HG02884 (cell line): Measurements from ENCODE around the gene UBTF.

Experiments used
- ATAC-seq: cut with Tn5 transposase; IDR thresholded peaks from one replicate; pipeline ENCODE4 v1.9.1; 2021; ENCODE audit warnings: mild to moderate bottlenecking, moderate library complexity; ENCODE audit not compliant: unreplicated experiment

UBTF gene

DNA sequence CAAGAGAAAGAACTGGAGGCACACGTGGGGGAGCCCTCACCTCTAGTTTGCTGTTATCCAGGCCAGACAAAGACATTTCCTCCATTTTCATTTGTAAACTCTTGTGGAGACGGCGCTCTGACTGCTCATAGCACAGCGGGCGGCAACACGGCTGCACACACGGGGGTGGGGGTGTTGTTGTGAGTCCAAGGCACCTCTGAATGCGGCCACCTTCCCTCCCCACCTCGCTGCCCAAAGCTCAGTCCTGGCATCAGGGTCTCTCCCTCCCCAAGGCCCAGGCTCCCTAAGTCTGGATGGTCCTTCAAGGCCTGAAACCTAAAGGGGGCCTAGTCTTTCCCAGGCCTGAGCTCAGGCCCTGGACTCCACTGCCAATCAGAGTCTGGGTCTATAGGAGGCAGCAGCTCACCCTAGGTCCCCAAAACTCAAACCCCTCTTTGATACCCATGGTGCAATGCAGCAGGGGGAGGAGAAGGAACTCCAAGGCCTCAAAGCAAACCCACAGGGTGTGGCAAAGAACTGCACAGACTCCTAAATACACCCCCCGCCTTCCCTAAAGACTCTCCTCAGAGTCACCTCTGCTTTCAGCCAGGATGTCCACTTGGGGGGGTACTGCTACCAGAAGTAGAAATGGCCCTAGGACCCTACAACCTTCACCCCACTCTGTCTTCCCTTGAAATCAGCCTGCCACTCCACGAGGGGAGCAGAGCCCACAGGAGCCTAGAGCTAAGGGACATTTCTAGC, 21.3 kb downstream of the UBTF start:
- ATAC-seq, result no peak

DNA sequence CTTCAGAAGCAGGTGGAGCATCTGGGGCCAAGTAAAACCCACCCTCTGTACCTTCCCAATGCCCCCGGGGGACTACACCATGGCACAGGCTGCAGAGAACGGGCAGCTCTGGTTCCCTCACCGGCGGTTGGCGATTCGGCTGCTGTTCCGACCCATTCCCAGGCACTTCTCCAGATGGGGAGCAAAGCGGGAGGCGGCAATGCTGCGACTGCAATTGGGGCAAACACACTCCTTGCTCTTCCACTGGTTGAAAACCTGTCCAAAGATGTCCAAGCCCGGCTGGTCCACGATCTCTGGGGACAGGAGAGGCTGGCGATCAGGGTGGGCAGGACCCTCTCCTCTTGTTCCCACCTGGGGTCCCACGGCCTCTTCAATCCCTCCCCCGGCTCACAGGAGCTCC, 22.4 kb downstream of the UBTF start:
- no peak for ATAC-seq

DNA sequence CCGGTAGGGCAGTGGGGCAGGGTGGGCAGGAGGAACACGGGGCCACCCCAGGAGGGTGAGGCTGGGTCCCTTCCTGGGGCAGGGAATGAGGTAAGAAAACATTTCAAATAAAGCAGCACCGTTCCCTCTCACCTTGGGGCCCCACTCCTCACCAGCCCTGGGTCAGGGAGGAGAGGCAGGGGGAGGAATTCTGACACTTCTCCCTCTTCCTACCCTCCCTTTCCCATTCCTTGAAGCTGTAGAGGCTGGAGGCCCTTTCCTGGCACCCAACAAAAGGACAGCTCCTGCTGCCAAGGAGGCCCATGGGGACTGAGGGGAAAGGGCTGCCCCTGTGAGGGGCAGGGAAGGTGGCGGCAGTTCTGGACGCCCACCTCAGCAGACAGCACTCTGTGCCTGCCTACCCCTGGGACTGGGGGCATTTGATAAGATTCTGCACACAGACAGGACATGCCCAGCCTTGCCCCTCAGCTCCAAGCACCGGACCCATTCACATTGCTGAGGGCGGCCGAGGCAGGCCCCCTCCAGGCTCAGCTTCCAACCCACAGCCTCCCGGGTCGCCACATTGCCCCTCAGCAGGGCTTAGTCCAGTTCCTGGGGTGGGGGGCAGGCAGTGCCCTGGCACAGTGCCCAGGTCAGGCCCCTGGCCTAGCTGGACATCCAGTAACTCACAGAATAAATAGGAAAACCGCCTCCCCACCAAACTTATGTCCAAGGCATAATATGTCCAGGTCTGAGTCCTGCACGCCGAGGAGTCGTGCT, 26.0 kb downstream of the UBTF start:
- no peak for ATAC-seq

DNA sequence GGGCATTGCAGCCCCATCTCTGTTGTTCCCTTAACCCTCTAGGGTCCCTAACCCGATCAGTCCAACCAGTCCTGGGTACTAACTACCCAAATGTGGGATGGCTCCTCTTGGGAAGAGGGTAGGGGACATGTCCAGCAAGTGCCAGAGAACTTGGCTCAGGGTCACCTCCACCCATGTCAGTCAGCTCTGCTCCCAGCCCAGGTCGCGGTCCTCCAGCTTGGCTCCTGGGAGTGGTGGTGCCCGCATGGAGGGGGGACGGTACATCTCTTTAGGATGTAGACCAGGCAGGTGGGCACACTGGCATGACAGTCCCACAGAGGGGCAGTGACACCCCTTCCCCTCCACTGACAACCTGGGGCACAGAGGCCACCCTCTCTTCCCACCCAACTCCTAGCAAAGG, 26.7 kb downstream of the UBTF start:
- no peak for ATAC-seq

DNA sequence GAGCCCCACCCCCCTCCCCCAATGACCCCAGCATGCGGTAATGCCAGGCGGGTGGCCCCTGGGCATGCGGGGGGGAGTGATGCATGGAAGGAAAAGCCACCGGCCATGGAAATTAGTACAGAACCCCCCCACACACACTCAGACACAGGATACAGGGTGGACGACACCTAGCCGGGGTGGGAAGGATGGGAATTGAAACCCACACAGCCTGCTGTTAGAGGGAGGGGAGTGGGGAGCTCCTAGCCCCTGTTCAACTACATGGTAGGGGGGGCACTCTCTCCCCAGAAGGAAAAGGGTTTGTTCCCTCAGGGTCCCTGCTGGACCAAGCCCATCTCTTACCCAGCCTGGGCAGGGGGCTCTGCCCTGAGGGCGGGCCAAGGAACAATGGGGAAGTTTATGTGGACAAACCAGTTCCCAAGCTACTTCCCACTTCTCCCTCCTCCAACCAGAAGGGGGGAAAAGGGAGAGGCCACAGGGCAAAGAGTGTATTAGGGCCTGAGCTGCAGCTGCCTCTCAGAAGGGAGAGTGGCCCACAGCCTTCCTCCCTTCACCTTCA, 27.5 kb downstream of the UBTF start:
- no peak for ATAC-seq

DNA sequence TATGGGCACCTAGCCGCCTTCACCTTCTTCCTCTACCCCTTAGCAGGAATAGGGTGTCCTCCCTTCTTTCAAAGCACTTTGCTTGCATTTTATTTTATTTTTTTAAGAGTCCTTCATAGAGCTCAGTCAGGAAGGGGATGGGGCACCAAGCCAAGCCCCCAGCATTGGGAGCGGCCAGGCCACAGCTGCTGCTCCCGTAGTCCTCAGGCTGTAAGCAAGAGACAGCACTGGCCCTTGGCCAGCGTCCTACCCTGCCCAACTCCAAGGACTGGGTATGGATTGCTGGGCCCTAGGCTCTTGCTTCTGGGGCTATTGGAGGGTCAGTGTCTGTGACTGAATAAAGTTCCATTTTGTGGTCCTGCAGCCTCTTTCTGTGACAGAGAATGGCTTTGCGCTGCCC, 28.1 kb downstream of the UBTF start:
- no peak for ATAC-seq

DNA sequence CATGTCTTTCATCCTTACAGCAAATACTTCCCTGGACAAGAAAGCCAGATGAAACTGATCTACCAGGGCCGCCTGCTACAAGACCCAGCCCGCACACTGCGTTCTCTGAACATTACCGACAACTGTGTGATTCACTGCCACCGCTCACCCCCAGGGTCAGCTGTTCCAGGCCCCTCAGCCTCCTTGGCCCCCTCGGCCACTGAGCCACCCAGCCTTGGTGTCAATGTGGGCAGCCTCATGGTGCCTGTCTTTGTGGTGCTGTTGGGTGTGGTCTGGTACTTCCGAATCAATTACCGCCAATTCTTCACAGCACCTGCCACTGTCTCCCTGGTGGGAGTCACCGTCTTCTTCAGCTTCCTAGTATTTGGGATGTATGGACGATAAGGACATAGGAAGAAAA, 29.0 kb downstream of the UBTF start:
- ATAC-seq, result no peak

DNA sequence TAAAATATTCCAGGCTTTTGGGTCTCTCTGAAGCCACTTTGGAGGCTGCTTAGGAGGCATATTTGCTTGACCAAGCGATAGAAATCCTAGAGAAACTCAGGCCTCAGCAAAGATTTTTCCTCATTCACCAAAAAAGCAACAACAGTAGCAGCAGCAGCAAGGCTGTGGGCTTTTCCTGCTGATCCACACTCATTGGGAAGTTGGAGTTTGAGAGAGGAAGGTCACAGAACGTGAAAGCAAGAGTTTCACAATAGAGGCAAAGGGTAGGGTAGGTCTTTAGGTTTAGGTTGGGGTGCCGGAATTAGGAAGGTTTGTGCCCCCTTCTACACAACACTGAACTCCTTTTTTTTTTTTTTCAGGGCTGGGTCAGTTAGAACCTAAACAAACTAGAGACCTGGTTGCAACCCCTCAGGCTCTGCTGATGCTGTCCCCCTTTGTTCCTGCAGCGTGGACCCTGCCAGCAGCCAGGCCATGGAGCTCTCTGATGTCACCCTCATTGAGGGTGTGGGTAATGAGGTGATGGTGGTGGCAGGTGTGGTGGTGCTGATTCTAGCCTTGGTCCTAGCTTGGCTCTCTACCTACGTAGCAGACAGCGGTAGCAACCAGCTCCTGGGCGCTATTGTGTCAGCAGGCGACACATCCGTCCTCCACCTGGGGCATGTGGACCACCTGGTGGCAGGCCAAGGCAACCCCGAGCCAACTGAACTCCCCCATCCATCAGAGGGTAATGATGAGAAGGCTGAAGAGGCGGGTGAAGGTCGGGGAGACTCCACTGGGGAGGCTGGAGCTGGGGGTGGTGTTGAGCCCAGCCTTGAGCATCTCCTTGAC, 30.7 kb downstream of the UBTF start:
- ATAC-seq, result no peak

DNA sequence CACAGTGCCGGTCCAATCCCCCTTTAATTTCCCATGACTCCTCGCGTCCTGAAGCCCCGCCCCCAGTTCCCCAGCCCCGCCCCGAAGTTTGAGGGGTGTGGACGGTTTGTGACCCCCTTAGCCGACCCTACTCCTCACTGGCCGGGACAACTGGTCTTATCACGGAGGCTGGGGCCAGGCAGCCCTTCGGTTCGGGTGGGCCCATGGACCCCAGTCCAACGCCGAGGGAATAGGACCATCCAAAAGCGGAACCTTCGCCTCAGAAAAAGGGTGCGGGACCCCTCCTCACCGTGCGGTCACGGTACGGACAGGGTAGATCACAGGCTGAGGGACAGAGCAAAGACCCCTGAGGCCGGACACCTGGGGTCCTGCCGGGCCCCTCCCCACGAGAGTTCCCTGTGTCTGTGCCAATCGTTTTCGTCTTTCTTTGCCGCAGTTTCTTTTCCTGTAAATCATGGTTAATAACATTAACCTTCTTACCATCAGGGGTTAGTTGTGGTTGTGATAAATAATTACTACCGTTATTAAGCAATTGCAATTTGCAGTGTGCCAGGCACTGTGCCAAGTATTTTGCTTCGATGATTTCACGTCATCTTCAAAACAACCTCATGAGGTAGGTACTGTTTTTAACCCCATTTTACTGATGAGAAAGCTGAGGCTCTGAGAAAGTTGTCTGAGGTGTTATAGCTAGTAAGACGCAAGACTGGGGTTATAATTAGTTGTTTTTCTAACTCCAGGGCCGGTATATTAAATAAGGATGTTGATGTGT, 32.2 kb downstream of the UBTF start:
- ATAC-seq, result peak; percentile 36

DNA sequence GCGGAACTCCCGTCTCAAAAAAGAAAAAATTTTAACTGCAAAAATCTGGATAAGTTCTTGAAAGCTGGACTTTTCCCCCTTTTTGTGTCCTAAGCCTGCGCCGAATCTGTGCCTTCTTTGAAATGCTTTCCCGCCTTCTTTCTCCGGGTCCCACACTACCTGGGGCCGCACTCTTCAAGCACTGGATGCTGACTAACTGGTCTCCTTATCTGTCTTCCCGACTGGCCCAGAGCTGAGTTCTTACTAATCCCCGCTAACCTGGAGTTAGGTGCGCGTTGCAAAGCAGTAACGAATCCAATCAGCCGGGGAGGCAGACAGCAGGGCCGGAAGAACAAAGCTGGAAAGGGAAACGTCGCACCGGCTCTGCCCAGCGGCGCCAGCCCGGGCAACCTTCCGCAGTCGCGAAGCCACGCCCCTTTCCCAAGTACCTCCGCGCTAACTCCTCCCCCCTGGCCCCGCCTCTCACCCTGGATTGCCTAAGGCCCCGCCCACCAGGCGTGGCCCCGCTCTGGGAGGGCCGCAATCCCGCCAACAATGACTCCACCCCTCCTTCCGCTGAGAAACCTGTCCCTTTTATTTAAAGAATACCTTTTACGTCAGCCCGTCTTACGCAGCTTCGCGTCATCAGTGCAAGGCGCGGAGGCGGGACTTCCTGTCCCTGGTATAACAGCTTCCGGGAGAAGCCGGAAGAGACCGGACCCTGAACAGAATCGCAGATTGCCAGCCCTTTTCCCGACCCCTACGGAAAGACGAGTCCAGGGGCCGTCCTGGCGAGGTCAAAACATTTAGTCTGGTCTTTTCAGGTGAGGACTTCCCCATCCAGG, 33.0 kb downstream of the UBTF start, which contains the start of gene TMUB2:
Gene TMUB2, plus strand, starts transcription at position 666 of the 824 bp plus-strand sequence. CDS start 737 bp downstream, outside the sequence.
- ATAC-seq, result peak; percentile 84

DNA sequence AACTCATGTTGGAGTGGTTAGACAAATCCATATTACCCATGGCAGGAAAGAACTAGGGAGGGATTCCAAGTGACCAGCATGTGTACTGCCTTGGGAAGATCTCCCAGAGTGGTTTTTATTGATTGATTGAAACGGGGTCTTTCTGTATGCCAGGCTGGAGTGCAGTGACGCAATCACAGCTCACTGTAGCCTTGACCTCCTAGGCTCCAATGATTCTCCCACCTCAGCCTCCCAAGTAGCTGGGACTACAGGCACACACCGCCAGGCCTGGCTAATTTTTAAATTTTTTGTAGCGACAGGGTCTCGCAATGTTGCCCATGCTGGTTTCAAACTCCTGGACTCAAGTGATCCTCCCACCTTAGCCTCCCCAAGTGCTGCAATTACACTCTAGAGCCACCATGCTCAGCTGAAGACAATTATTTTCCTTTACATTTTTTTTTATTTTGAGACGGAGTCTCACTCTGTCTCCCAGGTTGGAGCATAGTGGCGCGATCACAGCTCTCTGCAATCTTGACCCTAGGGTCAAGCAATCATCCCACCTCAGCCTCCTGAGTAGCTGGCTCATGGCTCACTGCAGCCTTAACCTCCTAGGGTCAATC, 35.2 kb downstream of the UBTF start:
- ATAC-seq, result no peak

DNA sequence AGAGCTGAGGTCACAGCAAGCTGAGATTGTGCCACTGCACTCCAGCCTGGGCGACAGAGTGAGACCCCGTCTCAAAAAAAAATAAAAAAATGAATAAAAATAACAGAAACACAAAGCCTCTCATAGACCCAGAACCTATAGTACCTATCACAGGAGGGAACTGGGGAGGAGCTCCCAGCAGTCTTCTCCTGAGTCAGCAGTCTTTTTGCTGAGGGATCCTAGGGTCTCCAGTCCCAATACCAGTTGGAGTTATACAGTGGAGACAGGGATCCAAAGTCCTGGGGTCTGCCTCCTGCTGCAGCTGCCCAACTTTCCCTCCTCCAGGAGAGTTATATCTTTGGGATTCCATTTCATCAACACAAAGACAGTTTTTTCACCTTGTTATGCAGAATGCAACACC, 36.5 kb downstream of the UBTF start:
- ATAC-seq, result no peak

DNA sequence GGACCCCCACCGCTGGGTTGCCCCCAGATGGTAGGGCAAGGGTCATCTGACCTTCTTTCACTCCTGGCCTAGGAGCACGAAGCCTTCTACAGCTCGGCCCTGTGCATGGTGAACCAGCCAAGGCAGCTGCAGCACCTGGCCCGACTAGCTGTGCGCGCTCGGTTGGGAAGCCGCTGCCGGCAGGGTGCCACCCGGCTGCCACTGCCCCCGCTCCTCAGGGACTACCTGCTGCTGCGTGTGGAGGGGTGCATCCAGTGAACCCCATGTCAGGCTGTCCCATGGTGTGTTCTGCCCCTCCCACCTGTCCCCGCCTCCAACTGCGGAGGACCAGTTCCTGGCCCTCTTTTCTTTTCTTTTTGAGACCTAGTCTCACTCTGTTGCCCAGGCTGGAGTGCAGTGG, 41.3 kb downstream of the UBTF start:
- no peak for ATAC-seq

DNA sequence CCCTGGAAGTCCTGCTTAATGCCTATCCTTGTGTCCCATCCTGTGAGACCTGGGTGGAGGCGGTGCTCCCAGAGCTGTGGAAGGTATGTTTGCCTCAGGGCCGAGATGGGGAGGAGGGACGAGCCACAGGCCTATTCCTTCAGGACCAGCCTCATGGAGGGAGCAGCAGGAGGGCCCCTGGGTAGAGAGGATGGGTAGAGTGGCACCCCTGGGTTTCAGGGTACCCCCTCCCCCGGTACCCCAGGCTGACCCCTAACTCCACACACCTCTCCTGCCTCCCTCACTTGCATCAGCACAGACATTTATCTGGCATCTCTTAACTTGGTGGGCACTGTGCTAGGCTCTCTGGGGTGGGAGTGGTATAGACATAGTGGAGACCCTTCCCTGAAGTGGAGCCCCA, 41.8 kb downstream of the UBTF start:
- no peak for ATAC-seq

DNA sequence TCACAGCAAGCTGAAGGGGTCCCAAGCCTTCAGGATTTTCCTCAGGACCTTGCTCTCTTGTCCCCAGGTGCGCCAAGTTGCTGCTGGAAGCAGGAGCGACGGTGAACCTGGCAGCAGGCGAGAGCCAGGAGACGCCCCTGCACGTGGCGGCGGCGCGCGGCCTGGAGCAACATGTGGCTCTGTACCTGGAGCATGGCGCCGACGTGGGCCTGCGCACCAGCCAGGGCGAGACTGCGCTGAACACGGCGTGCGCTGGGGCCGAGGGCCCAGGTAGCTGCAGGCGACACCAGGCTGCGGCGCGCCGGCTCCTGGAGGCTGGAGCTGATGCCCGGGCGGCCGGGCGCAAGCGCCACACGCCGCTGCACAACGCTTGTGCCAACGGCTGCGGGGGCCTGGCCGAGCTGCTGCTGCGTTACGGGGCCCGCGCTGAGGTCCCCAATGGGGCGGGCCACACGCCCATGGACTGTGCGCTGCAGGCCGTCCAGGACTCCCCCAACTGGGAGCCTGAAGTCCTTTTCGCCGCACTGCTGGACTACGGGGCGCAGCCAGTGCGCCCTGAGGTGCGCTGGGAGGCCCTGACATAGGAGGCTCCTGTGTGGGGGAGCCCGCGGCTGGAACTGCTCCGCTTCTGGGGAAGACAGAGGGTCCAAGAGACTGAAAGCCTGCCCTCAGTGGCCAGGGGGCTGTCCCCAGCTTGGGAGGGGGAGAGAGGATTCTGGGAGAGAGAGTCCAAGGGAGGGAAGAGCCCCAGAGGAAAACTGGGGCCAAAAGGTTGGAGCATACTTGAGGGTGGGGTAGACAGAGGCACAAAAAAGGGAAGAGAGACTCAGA, 42.6 kb downstream of the UBTF start:
- no peak for ATAC-seq

DNA sequence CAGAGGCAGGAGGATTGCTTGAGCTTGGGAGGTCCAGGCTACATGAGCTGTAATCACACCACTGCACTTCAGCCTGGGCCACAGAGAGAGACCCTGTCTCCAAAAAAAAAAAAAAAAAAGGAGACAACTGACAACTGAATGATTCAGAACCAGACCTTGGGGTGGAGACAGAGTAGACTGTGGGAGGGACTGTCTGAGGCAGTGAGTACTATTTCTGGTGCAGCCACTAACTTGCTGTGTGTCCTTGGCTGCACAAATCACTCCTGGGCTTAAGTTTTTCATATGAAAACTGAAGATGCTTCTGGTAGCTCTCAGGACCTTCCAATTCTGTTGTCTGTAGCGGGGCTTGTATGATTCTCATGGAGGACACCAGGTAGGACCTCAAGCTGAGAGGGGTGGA, 43.2 kb downstream of the UBTF start:
- ATAC-seq, result no peak

DNA sequence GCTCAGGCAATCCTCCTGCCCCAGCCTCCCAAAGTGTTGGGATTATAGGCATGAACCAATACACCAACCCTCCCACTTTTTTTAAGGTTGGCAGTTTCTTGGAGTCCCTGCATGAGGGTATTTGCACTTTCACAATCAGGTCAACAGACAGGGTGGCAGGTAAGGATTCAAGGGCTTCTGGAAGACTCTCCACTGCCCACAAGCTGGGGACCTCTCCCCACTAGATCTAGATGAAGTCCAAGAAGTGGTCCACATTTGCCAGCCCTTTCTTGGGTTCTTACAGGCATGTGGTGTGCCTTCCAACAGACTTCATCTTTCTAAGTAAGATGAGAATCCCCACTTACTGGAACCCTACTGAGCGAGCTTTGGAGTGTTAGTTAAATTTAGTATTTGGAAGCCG, 45.0 kb downstream of the UBTF start:
- ATAC-seq, result no peak

DNA sequence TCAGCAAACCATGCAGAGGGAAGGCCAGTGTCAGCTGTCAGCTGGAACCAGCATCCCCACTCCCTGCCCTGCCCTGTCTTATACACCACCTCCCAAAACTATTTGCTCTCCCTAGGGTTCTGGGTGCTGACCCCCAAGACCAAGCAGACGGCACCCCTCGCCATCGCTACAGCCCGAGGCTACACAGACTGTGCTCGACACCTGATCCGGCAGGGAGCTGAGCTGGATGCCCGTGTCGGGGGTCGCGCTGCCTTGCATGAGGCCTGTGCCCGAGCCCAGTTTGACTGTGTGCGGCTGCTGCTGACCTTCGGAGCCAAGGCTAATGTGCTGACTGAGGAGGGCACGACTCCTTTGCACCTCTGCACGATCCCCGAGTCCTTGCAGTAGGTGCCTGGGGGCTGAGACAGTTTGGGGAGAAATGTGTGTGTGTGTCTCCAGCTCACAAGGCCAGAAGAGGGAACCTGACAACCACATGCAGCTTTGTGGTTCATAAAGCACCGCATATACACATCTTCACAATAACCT, 47.5 kb downstream of the UBTF start:
- no peak for ATAC-seq
